Naive thymus-derived CD4-positive, alpha-beta T cell (primary cell): ENCODE data around the gene PPOX. TPM values are rescaled to one million over a fixed set of nuclear protein-coding genes. Genes with fewer than 3 reads are reported as not detected.

ENCODE experiments used
- ATAC-seq: fragments of 150-1000 bp; cut with Tn5 transposase; 2 replicates; pipeline ENCODE4 v1.10.0; 2021; ENCODE audit warnings: mild to moderate bottlenecking, moderate library complexity
- CTCF ChIA-PET: fragments of 350-600 bp; sonication (Branson Sonifier 250); formaldehyde crosslinking; loops from one replicate; lab custom pipeline; 2021; ENCODE audit warnings: antibody characterized with exemption; lab: Charles Lee
- POLR2A ChIA-PET: fragments of 350-600 bp; sonication (Branson Sonifier 250); formaldehyde crosslinking; loops from one replicate; lab custom pipeline; 2021; ENCODE audit warnings: antibody characterized with exemption, inconsistent platforms; lab: Charles Lee
- DNase-seq, 9 donors: peaks; one replicate each; pipeline versions ENCODE4 v3.0.0 to v3.0.0-alpha.2; 2020 to 2022; ENCODE audit warnings: mixed read lengths in 1 of 9
- H3K27ac ChIP-seq: one replicate; pipeline ENCODE4 v1.7.0; 2013; ENCODE audit warnings: mild to moderate bottlenecking, low read depth, low read length, moderate library complexity
- H3K27me3 ChIP-seq, 2 donors: one replicate each; pipeline ENCODE4 v1.7.0; 2013; ENCODE audit warnings: low read length in 2 of 2, mild to moderate bottlenecking in 2 of 2, moderate library complexity in 2 of 2; ENCODE audit not compliant: control insufficient read depth in 2 of 2, insufficient read depth in 2 of 2
- H3K36me3 ChIP-seq, 3 experiments: 1 replicate in 2 of 3; 2 replicates in 1 of 3; pipeline ENCODE4 v1.7.0; 2013; ENCODE audit warnings: low read length in 3 of 3, mild to moderate bottlenecking in 3 of 3, moderate library complexity in 1 of 3; ENCODE audit not compliant: insufficient read depth in 3 of 3, control insufficient read depth in 2 of 3
- H3K4me1 ChIP-seq, 2 donors: one replicate each; pipeline ENCODE4 v1.7.0; 2013; ENCODE audit warnings: low read length in 2 of 2, mild to moderate bottlenecking in 2 of 2, moderate library complexity in 1 of 2; ENCODE audit not compliant: control insufficient read depth in 2 of 2, insufficient read depth in 2 of 2
- H3K4me3 ChIP-seq: 2 replicates; pipeline ENCODE4 v1.7.0; 2013; ENCODE audit warnings: mild to moderate bottlenecking, low read length
- H3K9me3 ChIP-seq, 3 experiments: 1 replicate in 2 of 3; 2 replicates in 1 of 3; pipeline ENCODE4 v1.7.0; 2013; ENCODE audit warnings: low read length in 3 of 3; ENCODE audit not compliant: control insufficient read depth in 2 of 3
- H3K27ac Mint-ChIP-seq, 9 donors: one replicate each; pipeline ENCODE4 v1.8.0; 2020 to 2022; ENCODE audit warnings: mixed read lengths in 9 of 9, mild to moderate bottlenecking in 8 of 9, moderate library complexity in 5 of 9, inconsistent platforms in 2 of 9
- H3K27me3 Mint-ChIP-seq, 5 donors: one replicate each; pipeline ENCODE4 v1.8.0; 2021 to 2022; ENCODE audit warnings: mixed read lengths in 5 of 5, mild to moderate bottlenecking in 1 of 5
- H3K36me3 Mint-ChIP-seq, 5 donors: one replicate each; pipeline ENCODE4 v1.8.0; 2020 to 2022; ENCODE audit warnings: mixed read lengths in 5 of 5, mild to moderate bottlenecking in 3 of 5, inconsistent platforms in 1 of 5
- H3K4me1 Mint-ChIP-seq, 7 donors: one replicate each; pipeline ENCODE4 v1.8.0; 2020 to 2022; ENCODE audit warnings: mixed read lengths in 7 of 7, mild to moderate bottlenecking in 3 of 7, inconsistent platforms in 1 of 7
- H3K4me3 Mint-ChIP-seq, 10 donors: one replicate each; pipeline ENCODE4 v1.8.0; 2020 to 2022; ENCODE audit warnings: mild to moderate bottlenecking in 10 of 10, mixed read lengths in 10 of 10, moderate library complexity in 6 of 10, inconsistent platforms in 2 of 10
- H3K9me3 Mint-ChIP-seq, 11 donors: one replicate each; pipeline ENCODE4 v1.8.0; 2020 to 2022; ENCODE audit warnings: mixed read lengths in 11 of 11, mild to moderate bottlenecking in 4 of 11, inconsistent platforms in 1 of 11, moderate library complexity in 1 of 11
- intact Hi-C, 2 donors: fragments of 100-400 bp; cut with micrococcal nuclease; formaldehyde crosslinking; loops; one replicate each; pipeline ENCODE4 v1.15.1; 2023
- polyA plus RNA-seq, 2 donors: library from polyadenylated mRNA; unstranded; fragments of 300-500 nt; fragmentation: Illumina TruSeq; gene quantifications; one replicate each; pipeline ENCODE4 v1.2.3, GENCODE V29; 2021
- total RNA-seq, 6 experiments: library from RNA in 5 of 6; stranded (reverse) in 5 of 6; gene quantifications; 1 replicate in 5 of 6; 2 replicates in 1 of 6; pipeline ENCODE4 v1.2.3 and lab custom pipeline; 2021 to 2026

The PPOX gene
- total and polyA plus RNA-seq, 7 experiments from 2014 or later: 20.1 to 76.2 (median 40.3) TPM

DNA sequence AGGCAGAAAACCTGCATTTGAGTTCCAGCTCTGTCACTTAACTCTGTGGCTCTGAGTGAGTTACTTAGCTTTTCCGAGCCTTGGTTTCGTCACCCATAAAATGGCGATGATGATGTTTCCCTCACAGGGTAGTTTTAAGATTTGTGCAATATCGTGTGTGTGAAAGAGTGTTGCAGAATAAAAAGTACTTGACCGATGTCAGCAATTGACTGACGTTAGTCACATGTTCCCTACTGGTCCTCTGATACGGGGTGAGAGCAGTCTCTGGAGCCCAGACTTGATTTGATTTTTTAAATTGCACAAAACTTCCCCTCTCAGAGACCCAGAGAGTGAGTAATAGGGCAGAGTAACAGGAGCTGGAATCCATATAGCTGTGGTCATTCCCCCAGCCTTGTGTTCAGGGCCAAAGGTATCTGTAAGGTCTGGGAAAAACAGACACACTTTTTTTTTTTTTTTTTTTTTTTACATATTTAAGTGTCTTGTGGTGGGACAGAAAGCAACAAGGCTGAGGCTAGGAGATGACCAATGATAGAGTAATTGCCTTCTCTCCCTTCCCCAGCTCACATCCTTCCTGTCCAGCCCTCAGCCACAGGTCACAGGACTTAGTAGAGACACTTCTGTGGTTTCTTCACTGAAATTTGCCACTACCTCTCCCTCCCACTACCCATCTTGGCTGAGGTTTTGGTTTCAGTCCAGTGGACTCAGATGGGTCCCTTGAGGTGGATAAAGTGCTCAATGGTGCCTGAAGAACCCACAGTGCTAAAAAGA, 50.9 kb downstream of the PPOX start:
- peaks cover 31 to 64% (median 54%) of the 10 kb centered on the region in 7 donors for H3K4me1 Mint-ChIP-seq
- H3K4me3 ChIP-seq: no peak overlapping the region

DNA sequence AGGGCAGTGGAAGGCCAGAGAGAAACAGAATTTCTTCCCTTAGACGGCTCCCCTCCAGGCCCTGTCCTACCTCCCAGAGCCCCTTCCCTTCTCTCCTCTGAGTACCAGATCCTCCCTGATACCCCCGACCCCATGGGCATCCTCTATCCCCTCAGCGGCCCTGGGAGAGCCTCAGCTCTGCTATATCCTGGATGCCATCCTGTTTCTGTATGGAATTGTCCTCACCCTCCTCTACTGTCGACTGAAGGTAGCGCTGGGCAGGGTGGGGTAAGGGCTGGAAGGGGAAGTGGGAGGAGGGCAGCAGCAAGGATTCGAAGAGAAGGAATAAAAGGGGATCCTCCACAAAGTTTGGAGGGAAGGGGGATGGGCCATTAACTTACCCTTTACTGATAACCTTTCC, 51.6 kb downstream of the PPOX start:
- Histone ChIP-seq H3K27me3 (no peaks in the 10 kb centered on the region), H3K9me3 (no peaks in the 10 kb centered on the region), H3K27ac (peak overlapping the region; percentile 52), H3K36me3 (peaks cover 0 to 21% (median 9%) of the 10 kb centered on the region in 3 experiments), H3K4me1 (peaks cover 0 to 45% of the 10 kb centered on the region in 2 donors), H3K4me3 (no peak overlapping the region)
- ChIA-PET CTCF (interaction anchor here (0.7 to 3.8 kb wide), 4 partner anchors 11 to 97 kb away, joined by 3 to 19 read pairs (median 4); partner anchors contain the start of gene SDHC), POLR2A (interaction anchor here (1.1 to 16.8 kb wide), 5 partner anchors 8 to 96 kb away, joined by 3 to 508 read pairs (median 16); partner anchors contain the start of genes ADAMTS4, NDUFS2, SDHC and TOMM40L)
- Mint-ChIP-seq H3K4me1 (peaks cover 31 to 66% (median 55%) of the 10 kb centered on the region in 7 donors), H3K9me3 (no peaks in the 10 kb centered on the region), H3K27ac (peak overlapping the region; percentile 64 to 99 (median 91)), H3K36me3 (peaks cover 3 to 22% (median 16%) of the 10 kb centered on the region in 5 donors), H3K4me3 (peak overlapping the region in 6 of 10 donors; percentile 21 to 72 (median 66)), H3K27me3 (no peaks in the 10 kb centered on the region)
- intact Hi-C loops: no loop called here
- no peak for ATAC-seq
- DNase-seq: no peak

More for the DNA sequence above, 50.9 kb downstream of the PPOX start:
- H3K4me1 ChIP-seq: peaks cover 0 to 45% of the 10 kb centered on the region in 2 donors
- ATAC-seq: peak; percentile 82
- H3K27ac ChIP-seq: peak overlapping the region; percentile 52
- H3K4me3 Mint-ChIP-seq: peak overlapping the region in 7 of 10 donors; percentile 8 to 73 (median 67)
- H3K27me3 ChIP-seq: no peaks in the 10 kb centered on the region
- peaks cover 3 to 24% (median 18%) of the 10 kb centered on the region in 5 donors for H3K36me3 Mint-ChIP-seq
- H3K9me3 ChIP-seq: no peaks in the 10 kb centered on the region
- DNase-seq: no peak
- peaks cover 3 to 28% (median 9%) of the 10 kb centered on the region in 3 experiments for H3K36me3 ChIP-seq
- ChIA-PET POLR2A (interaction anchor here (0.8 to 16.8 kb wide), 7 partner anchors 9 to 172 kb away, joined by 3 to 508 read pairs (median 8); partner anchors contain the start of genes ADAMTS4, NDUFS2, SDHC and TOMM40L), CTCF (interaction anchor here (0.7 to 3.8 kb wide), 7 partner anchors 8 to 97 kb away, joined by 3 to 24 read pairs (median 4); partner anchors contain the start of genes PPOX, SDHC and TOMM40L)
- H3K9me3 Mint-ChIP-seq: no peaks in the 10 kb centered on the region
- intact Hi-C loops: no loop called here
- H3K27ac Mint-ChIP-seq: peak overlapping the region; percentile 51 to 99 (median 91)
- H3K27me3 Mint-ChIP-seq: no peaks in the 10 kb centered on the region

DNA sequence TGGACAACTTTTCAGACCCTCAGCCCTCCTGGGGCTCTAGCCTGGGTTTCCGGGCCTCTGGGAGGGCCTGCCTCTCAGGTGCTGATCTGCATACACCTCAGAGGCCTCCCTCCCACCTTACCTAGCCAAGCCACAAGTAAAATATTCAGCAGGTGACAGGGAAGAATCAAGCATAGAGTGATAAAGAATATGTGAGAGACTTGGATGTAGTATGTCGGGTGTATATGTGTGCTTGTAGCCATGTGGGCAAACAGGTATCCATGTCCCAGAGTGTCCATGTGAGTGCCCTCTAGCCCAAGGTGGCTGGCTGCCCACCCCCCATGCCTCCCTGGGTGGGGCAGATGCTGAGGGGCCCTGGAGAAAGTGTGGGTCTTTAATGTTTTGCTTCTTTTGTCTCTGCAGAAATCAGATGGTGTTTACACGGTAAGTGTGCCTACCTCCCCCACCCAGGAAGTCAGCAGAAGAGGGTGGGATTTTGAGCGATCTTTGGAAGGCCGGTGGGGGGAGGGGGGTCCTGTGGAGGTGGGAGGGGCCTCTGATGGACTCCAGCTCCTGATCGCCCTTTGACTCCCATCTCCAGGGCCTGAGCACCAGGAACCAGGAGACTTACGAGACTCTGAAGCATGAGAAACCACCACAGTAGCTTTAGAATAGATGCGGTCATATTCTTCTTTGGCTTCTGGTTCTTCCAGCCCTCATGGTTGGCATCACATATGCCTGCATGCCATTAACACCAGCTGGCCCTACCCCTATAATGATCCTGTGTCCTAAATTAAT, 52.3 kb downstream of the PPOX start:
- H3K4me3 Mint-ChIP-seq: peak overlapping the region in 9 of 10 donors; percentile 21 to 72 (median 65)
- Histone ChIP-seq H3K27ac (peak overlapping the region; percentile 52), H3K27me3 (no peaks in the 10 kb centered on the region), H3K9me3 (no peaks in the 10 kb centered on the region), H3K4me3 (peak overlapping the region; percentile 19), H3K36me3 (peaks cover 0 to 14% (median 4%) of the 10 kb centered on the region in 3 experiments), H3K4me1 (peaks cover 0 to 45% of the 10 kb centered on the region in 2 donors)
- DNase-seq: peak in 3 of 9 donors; percentile 16 to 29 (median 27)
- H3K27me3 Mint-ChIP-seq: no peaks in the 10 kb centered on the region
- peaks cover 31 to 69% (median 60%) of the 10 kb centered on the region in 7 donors for H3K4me1 Mint-ChIP-seq
- H3K36me3 Mint-ChIP-seq: peaks cover 0 to 15% (median 10%) of the 10 kb centered on the region in 5 donors
- intact Hi-C loops: no loop called here
- no peaks in the 10 kb centered on the region for H3K9me3 Mint-ChIP-seq
- ATAC-seq: no peak
- POLR2A ChIA-PET: interaction anchor here (1.0 to 16.8 kb wide), 7 partner anchors 8 to 171 kb away, joined by 3 to 508 read pairs (median 8); partner anchors contain the start of genes ADAMTS4, NDUFS2 and TOMM40L
- CTCF ChIA-PET: interaction anchor here (1.1 to 3.8 kb wide), 9 partner anchors 8 to 164 kb away, joined by 3 to 19 read pairs (median 5); partner anchors contain the start of gene NDUFS2
- peak overlapping the region; percentile 64 to 99 (median 91) for H3K27ac Mint-ChIP-seq

DNA sequence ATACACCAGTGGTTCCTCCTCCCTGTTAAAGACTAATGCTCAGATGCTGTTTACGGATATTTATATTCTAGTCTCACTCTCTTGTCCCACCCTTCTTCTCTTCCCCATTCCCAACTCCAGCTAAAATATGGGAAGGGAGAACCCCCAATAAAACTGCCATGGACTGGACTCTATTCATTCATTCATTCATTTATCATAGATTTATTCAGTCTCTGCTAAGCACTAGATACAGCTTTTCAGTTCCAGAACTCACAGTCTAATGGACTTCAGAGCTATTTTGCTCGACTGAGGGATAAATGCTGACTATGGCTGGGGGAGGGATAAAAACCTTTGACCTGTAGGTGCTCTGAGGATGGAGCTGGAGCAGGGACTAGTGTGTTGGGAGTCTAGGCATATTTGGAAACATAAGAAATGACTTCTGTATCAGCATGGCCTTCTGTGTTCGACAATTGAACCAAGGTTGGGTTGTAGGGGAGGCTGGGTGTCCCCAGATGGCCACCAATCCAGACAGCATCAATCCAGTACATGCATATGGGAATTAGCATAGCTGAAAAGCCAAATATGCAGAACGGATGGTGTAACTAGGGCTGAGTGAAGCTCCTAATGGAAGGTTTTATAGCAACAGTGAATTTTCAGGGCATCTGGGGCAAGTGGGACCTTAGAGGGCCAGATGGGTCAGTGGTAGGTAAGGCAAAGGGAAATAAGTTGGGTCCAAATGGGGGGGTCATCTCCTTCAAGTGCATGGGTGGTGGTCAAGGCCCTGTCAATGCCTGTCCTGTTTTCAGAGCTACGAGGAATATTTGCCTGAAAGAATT, 53.1 kb downstream of the PPOX start:
- Histone ChIP-seq H3K4me3 (no peak overlapping the region), H3K4me1 (peaks cover 0 to 45% of the 10 kb centered on the region in 2 donors), H3K27ac (peak overlapping the region; percentile 52), H3K36me3 (peaks cover 0 to 6% (median 0%) of the 10 kb centered on the region in 3 experiments), H3K9me3 (no peaks in the 10 kb centered on the region), H3K27me3 (no peaks in the 10 kb centered on the region)
- Mint-ChIP-seq H3K27ac (peak overlapping the region in 8 of 9 donors; percentile 85 to 99 (median 92)), H3K9me3 (no peaks in the 10 kb centered on the region), H3K4me1 (peaks cover 31 to 76% (median 68%) of the 10 kb centered on the region in 7 donors), H3K4me3 (peak overlapping the region in 8 of 10 donors; percentile 8 to 70 (median 64)), H3K36me3 (peaks cover 0 to 8% (median 3%) of the 10 kb centered on the region in 5 donors), H3K27me3 (no peaks in the 10 kb centered on the region)
- POLR2A ChIA-PET: interaction anchor here (0.5 to 16.8 kb wide), 7 partner anchors 20 to 188 kb away, joined by 3 to 508 read pairs (median 6); partner anchors contain the start of genes ADAMTS4 and NDUFS2
- ATAC-seq (no peak), DNase-seq (no peak)
- intact Hi-C loops: no loop called here
- CTCF ChIA-PET: interaction anchor here (0.6 to 3.8 kb wide), 14 partner anchors 9 to 506 kb away, joined by 3 to 19 read pairs (median 4); partner anchors contain the start of gene NDUFS2

DNA sequence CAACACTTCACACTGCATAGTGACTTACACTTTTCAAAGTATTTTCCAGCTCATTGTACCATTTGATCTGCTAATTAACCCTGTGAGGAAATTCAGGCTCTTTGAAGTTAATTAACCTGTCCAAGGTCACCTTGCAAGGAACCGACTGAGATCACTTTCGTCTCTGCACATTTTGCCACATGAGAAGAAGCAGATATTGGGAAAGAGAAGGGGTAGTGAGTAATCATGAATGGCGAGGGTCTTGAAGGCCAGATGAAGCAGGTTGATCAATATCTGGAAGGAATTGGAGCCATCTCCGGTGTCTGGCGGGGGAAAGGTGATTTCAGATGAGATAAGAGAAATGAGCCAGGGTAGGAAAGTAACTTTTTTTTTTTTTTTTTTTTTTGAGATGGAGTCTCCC, 53.8 kb downstream of the PPOX start:
- no peaks in the 10 kb centered on the region for H3K27me3 Mint-ChIP-seq
- Histone ChIP-seq H3K9me3 (no peaks in the 10 kb centered on the region), H3K27me3 (no peaks in the 10 kb centered on the region), H3K4me1 (peaks cover 0 to 44% of the 10 kb centered on the region in 2 donors), H3K27ac (no peak overlapping the region), H3K4me3 (no peak overlapping the region), H3K36me3 (peaks cover 0 to 2% (median 0%) of the 10 kb centered on the region in 3 experiments)
- ATAC-seq (no peak), DNase-seq (no peak)
- H3K4me3 Mint-ChIP-seq: peak overlapping the region in 2 of 10 donors; percentile 34 to 48
- peak overlapping the region in 8 of 9 donors; percentile 45 to 99 (median 86) for H3K27ac Mint-ChIP-seq
- POLR2A ChIA-PET: interaction anchor here (0.5 to 16.8 kb wide), 3 partner anchors 21 to 162 kb away, joined by 3 to 508 read pairs (median 8); partner anchors contain the start of genes ADAMTS4 and NDUFS2
- no peaks in the 10 kb centered on the region for H3K9me3 Mint-ChIP-seq
- peaks cover 0 to 3% (median 0%) of the 10 kb centered on the region in 5 donors for H3K36me3 Mint-ChIP-seq
- CTCF ChIA-PET: interaction anchor here (1.0 to 3.8 kb wide), 5 partner anchors 10 to 28 kb away, joined by 3 to 19 read pairs (median 8); partner anchors contain the start of gene NDUFS2
- intact Hi-C loops: loop anchor here in 1 of 2 donors (10.0 kb wide), 2 partner anchors 175 to 955 kb away; partner anchors contain the start of genes DCAF8 and USF1
- peaks cover 31 to 71% (median 63%) of the 10 kb centered on the region in 7 donors for H3K4me1 Mint-ChIP-seq
